GM11168 (cell line): Measurements from ENCODE around the gene CDCA7.
"Not testable (repeated sequence)": the region's sequence is repeated elsewhere in the genome, so short reads cannot be mapped to it uniquely, and the experiment has no call there.

ENCODE experiments used
- in situ Hi-C: fragments of 300-500 bp; cut with MboI; formaldehyde crosslinking; loops from one replicate; pipeline ENCODE4 v1.12.0; 2022; ENCODE audit warnings: low sequenced_read_pairs; ENCODE audit not compliant: unreplicated experiment

Gene CDCA7

DNA sequence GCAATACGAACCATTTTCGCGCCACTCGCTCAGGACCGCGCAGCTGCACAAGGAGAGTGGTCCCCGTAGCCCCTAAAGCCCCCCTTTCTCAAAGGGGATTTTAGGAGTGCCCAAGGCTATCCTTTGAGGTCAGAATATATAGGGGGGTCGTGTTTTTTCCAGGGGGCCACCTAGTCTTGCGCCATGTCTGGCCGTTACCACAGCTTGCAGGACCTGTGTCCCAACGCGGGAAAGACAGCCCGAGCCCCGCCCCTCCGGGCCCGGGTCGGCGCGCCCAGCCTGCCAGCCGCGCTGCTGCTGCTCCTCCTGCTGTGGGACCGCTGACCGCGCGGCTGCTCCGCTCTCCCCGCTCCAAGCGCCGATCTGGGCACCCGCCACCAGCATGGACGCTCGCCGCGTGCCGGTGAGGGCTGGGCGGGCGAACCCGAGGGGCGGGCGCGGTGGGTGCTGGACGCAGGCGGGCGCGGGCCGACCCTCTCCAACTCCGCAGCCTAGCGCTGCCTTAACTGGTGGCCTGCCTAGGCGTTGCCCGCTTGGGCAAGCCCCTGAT is at the start of gene CDCA7:
CDCA7 (plus strand) TSS at position 291 of the 550 bp plus-strand sequence; CDS start at position 383, 92 bp downstream.
- in situ Hi-C loops: no loop called here

DNA sequence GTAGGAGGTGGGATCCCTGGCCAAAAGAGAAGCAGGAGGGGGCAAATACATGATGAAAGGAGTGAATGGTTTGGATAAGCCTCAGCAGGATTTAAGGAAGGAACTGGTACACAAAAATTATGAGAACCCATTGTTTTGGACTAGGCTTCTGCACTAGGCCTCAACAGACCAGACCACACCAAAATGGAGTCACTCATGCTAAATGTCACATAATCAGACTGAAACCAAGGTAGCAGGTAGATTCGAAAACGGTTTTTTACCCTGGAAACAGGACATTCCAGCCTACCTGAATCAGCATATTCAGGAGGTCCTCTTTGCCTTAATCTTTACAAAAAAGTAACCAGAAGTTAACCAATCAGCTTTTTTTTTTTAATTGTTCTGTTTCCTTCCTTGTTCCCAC is 49.4 kb upstream of the CDCA7 start:
- in situ Hi-C loops: no loop called here

DNA sequence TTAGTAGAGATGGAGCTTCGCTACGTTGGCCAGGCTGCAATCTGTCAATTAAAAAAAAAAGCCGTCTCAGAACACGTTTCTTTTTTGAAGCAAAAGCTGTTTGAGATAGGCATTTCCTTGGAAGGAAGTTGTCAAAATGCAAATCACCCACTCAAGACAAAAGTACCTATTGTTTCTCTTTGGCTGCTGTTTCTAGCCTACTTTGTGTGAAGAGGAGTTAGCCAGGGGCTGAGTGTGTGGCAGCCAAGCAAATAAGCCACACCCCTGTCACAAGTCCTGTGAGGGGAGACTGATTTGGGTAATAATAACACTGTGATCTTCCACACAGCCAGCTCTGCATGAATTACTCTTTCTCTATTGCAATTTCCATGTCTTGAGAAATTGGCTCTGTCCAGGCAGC is 47.4 kb upstream of the CDCA7 start:
- in situ Hi-C loops: no loop called here

DNA sequence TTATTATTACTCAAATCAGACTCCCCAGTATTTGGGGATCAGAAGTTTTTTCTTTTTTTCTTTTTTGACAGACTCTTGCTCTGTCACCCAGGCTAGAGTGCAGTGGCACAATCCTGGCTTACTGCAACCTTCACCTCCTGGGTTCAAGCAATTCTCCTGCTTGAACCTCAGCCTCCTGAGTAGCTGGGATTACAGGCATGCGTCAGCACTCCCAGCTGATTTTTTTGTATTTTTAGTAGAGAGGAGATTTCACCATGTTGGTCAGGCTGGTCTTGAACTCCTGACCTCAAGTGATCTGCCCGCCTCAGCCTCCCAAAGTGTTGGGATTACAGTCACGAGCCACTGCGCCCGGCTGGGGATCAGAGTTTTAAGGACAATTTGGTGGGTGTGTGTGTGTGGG is 45.3 kb upstream of the CDCA7 start:
- in situ Hi-C loops: not testable (repeated sequence)

DNA sequence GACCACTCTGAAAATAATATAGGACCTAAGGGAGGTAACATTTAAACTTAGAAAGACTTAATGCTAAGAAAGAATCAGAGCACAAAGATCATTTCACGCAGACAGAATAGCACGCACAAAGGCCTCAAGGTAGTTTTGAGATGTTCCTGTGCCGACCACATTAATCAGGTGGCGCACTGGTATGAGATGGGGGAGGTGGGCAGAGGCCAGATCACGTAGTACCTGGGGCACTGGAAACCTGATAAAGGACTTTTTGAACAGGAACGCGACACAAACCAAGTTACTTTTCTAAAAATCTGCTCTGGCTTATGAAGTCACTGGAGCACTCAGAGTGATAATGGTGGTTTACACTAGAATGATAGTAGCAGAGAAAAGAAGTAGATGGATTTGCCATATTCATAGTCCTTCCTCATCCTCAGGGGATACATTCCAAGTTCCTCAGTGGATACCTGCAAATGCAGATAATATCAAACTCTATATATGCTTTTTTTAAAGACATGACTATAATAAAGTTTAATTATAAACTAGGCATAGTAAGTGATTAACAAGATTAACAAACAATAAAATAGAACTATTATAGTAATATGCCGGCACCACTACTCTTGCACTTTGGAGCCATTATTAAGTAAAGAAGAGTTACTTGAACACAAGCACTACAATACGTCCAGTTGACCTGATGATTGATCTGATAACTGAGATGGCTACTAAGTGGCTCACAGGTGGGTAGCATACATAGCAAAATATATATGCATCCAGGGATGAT is 42.6 kb upstream of the CDCA7 start:
- in situ Hi-C loops: no loop called here

DNA sequence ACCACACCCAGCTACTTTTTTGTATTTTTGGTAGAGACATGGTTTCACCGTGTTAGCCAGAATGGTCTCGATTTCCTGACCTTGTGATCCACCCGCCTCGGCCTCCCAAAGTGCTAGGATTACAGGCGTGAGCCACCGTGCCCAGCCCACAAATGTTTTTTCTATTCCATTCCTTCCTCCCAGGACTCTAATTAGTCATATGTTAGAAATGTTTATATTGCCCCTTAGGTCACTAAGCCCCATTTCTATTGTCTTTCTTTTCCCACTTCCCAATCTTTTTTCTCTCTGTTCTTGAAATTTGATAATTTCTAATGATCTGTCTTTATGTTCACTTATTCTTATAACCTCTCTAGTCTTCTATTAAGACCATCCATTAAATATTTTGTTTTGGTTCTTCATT is 31.3 kb upstream of the CDCA7 start:
- in situ Hi-C loops: no loop called here

DNA sequence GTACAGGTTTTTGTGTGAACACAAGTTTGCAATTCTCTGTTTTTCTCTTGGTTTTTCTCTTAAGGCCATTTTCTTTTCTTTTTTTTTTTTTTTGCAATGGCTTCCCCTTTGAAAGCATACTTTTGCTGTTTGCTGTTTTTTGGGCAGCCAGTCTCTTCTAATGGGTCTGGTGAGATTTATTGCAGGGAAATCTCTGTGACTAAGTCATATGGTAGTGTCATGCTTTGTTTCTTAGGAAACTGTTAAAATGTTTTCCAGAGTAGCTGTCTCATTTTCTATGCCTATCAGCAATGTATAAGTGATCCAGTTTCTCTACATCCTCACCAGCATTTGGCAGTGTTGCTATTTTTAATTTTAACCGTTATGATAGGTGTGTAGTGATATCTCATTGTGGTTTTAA is 27.9 kb upstream of the CDCA7 start:
- in situ Hi-C loops: no loop called here

DNA sequence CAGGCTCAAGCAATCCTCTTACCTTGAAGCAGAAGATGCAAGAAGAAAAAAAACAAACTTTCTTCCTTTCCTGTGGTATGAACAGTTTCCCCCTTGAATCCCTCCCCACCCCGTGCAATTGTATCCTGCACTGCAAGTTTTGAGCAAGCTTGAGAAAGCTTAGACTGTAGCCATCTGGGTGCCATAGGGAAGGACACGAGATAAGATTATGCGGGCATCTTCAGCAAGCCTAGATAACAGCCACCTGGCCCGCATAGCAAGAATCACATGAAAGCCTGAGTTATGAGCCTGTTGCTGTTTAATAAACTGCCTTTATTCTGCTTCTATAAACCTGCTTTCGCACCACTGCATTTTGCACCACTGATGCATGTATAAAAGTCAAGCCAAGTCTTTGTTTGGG is 27.3 kb upstream of the CDCA7 start:
- in situ Hi-C loops: no loop called here

DNA sequence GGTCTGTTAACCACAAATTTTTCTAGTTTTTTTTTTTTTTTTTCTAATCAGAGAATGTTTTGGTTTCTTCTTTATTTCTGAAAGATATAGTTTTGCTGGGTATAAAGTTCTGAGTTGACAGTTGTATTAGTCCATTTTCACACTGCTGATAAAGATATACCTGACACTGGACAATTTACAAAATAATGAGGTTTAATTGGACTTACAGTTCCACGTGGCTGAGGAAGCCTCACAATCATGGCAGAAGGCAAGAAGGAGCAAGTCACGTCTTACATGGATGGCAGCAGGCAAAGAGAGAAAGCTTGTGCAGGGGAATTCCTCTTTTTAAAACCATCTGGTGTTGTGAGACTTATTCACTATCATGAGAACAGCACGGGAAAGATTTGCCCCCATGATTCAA is 21.7 kb upstream of the CDCA7 start:
- in situ Hi-C loops: not testable (repeated sequence)

DNA sequence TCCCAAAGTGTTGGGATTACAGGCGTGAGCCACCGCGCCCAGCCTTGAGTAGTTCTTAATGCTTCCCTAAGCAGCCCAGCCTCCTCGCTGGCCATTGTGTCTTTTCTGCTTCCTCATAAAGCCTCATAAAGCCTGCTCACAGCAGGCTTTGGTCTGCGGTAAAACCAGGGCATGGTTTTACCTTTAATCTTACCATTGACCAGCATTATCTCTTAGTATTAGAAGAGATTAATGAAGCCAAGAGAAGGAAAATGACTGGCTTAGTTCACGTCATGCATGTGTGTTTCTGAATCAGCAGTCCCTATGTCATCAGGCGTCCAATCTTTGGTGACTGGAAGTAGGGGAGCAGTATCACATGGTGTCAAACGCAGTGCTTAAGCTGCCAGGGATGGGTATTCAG is 14.9 kb upstream of the CDCA7 start:
- in situ Hi-C loops: no loop called here

DNA sequence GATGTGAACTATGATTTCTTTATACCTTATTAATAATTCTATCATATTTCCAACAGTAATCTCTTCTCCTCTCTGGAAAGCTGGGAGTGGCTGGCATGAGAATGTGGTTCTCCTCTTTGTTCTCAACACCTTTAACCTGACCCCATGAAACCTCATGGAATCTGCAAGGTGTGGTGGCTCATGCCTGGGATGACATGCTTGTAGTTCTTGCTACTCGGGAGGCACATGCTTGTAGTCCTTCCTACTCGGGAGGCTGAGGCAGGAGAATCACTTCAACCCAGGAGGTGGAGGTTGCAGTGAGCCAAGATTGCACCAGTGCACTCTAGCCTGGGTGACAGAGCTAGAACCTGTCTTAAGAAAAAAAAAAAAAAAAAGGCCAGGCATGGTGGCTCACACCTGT is 10.8 kb upstream of the CDCA7 start:
- in situ Hi-C loops: no loop called here

DNA sequence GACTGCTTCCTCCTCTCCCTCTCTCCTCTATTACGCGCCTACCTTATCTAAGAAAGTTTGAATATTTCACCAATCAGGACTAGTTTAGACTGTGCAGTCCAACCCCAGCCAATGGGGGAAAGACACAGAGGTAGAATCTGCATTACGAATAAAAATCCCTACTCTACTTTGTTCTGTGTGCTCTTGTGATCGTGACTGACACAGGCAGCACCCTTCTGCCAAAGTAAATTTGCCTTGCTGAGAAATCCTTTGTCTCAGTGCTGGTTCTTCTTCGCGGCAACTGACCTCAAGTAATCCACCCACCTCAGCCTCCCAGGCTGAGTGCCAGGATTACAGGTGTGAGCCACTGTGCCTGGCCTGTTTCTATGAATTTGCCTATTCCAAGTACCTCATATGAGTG is 8.6 kb upstream of the CDCA7 start:
- in situ Hi-C loops: no loop called here

DNA sequence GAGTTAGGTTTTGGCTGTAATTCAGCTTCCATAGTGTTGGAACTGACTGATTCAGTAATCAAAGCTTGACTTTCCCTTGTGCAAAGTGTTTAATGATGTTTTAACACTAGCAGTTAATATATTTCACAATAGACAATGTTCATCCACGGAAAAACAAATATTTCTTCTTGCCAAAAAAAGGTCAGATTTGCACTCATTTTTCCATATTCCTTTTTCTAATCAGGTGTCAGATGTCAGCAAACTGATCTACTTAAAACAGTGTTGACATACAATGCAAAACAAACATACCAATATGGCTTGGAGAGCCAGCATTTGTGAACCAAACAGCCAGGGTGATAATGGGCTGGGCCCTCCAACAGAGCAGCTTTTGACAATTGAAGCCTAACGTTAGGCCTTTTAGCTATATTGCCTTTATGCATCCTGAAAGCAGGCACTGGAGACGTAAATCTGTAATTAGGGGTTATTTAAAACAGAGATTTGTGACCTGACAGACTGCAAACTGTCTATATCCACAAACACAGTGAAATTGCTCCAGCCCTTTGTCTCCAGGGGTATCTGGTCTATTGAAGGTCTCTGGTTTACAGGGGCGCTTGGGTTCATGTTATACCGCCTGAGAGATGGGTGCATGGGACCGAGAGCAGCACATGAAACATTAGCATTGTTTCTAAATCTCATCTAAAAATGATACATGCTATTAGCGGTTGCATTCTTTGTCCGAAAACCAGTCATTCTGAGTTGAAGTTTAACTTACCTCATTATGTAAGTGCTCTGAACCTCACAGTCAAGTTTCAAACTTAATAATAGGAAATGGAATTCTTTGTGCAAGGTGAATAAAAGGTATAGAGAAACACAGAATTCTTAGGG is 7.1 kb upstream of the CDCA7 start:
- in situ Hi-C loops: no loop called here

DNA sequence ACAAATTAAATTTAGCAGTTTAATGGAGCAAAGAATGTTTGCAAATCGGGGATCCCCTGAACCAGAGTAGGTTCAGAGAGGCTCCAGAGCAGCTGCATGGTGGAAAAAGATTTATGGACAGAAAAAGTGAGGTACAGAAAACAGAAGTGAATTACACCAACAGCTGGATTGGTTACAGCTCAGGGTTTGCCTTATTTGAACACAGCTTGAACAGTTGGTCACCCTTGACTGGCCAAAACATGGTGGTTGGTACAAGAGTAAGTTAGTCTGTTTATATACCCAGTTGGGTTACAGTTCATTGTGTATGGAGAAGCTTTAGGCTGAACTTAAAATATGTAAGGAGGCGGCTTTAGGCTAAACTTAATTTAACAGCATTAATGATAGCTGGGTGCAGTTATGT is 5.4 kb upstream of the CDCA7 start:
- in situ Hi-C loops: no loop called here

DNA sequence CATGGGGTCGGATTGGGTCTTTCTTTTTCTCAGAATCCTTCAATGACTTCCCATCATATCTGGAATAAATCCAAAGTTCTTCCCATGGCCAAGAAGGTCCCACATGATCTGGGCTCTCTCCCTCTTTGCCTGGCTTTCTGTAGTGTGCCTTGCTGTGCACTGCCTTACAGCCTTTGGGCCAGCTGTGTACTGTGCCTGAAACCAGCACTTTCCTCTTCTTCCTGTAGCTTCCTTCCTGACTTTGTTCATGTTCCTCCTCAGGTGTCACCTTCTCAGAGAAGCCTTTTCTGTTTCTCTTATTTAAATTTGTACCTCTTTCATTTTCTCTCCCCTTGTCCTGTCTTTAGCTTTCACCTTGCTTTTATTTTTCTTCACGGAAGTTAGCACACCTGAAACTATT is 4.3 kb upstream of the CDCA7 start:
- in situ Hi-C loops: no loop called here

DNA sequence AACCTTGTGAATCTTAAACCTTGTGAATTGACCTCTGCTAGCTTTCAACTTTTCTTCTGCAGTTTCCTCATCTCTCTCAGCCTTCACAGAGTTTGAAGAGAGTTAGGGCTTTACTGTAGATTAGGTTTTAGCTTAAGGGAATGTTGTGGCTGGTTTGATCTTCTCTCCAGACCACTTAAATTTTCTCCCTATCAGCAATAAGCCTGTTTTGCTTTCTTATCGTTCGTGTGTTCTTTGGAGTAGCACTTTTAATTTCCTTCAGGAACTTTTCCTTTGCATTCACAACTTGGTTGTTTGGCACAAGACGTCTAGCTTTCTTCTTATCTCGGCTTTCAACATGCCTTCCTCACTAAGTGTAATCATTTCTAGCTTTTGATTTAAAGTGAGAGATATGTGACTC is 2.8 kb upstream of the CDCA7 start:
- in situ Hi-C loops: no loop called here

DNA sequence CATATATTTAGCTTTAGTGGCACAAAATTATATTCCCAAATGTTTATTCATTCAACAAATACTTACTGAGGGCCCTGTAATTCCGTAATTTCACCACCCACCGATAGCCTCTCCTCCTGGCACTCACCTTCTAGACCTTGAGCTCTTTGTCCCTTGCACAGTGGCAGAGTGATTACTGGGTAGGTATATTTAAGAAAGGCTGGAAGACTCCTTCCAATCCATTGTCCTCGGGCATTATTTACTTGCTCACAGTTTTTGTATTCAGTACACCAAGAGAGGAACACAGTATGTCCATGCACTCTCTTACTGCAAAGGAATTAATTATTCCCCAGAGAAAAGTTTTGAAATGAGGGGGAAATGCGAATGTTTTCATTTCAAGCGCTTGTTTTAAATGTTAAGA is 1.1 kb upstream of the CDCA7 start:
- in situ Hi-C loops: no loop called here

DNA sequence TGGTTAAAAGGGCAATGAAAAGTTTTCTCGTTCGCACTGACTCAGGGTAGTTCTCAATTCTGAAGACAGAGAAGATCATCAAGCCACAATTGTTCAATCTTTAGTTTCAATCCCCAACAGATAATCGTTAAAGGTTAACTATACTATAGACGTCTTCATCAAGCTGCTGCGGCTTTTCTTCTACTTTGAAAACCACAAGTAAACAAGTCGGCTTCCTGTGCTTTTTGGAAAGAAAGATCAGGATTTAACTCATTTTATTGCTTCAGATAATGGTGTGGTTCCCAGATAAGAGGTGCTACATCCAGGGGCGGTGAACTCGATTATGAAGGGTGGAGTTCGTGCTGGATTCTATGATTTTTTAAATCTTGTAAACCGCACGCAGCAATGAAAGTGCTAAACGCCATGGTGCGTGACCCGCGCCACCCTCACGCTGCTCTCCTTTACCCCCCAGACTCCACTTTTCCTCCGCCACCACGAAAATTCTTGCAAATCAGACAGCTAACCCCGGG is 545 bp upstream of the CDCA7 start:
- in situ Hi-C loops: no loop called here

DNA sequence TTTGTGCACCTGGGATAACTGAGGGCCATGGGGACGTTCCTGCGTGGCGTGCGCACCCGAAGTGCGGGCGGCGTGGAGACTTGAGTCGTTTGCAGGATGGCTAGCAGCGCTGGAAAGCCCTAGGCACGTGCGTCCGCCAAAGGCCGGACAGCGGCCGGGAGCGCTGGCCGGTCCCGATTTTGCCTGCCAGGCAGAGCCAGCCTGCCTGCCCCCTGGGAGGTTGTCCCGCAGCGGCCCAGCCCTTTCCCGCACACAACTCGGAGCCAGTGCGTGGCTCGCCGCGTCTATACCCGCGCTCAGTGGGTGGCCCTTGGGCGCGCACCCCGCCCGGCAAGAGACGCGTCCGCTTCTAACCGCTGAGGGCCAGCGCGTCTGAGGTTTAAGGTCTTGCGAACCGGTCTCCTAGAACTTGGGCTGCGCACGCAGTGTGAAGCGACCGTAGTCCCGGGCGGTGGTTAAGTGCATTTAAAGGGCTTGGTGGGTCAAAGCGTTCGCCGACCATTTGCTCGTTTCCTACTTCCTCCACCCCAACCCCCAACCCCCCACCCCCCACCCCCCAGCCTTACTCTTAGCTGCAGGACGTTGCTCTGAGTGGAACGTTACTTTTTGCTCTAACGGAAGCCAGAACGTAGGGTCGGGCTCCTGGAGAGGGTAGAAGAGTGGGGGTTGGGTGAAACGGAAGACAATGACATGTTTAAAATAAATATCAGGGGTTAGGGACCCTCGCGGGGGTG is 627 bp downstream of the CDCA7 start:
- in situ Hi-C loops: no loop called here

DNA sequence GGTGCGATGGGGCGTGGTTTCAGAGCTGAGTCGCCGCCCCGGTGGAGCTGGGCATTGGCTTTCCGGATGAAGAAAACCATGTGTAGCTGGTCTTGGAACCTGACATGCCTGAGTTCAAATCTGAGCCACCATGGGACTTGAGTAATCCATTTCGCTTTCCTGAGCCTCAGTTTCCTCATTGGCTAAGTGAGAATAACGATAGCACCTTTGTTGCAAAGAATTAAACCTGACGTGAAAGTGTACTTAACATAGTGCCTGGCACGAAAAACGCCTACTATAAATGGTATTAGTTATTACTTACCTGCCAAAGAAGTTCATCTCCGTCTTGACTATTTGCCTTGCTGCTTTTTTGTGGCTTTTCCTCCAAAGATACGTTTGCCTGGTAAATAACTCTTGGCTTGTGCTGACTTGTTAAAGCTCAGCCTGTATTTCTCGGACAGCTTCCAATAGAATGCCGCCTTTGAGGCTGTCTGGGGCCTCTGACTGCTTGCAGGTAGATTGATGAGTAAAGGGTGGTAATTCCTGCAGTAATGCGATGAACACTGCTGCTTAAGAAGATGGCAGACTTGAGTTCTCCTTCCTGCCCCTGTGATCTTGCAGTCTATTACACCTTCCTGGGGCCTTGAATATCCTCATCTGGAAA is 1.3 kb downstream of the CDCA7 start:
- in situ Hi-C loops: no loop called here
